ENCODE measurements around the gene TMEM232. TPM values are rescaled to one million over a fixed set of nuclear protein-coding genes. Genes with fewer than 3 reads are reported as not detected.

Gene TMEM232
- total and polyA plus RNA-seq, 2 donors (not counting 3 experiments of a cell fraction or from before 2014, with no cell fraction given): 0.17 to 0.38 TPM

GRCh38 chr5:110549301-110549700, 177.2 kb downstream of the TMEM232 start:
- intact Hi-C loops (cut with micrococcal nuclease): no loop called here
- Histone ChIP-seq H3K4me2 (ENCODE audit: insufficient read depth, low read length) (no peak overlapping the region), H4K20me1 (replicated peaks; ENCODE audit: control insufficient read depth, extremely low read depth, insufficient read depth, low read length) (no peaks in the 10 kb centered on the region), H3K27ac (ENCODE audit: insufficient read depth, low read depth, low read length) (no peak overlapping the region), H3K79me2 (ENCODE audit: control insufficient read depth, insufficient read depth, low read length) (no peaks in the 10 kb centered on the region), H3K4me3 (replicated peaks in 1 of 3; ENCODE audit: insufficient read depth in 1 of 3, low read depth in 1 of 3, low read length in 3 of 3) (no peak overlapping the region), H2AFZ (ENCODE audit: low read depth, low read length) (no peak overlapping the region), H3K4me1 (ENCODE audit: control insufficient read depth, extremely low read depth, insufficient read depth, low read length) (no peaks in the 10 kb centered on the region), H3K9ac (replicated peaks; ENCODE audit: extremely low read depth, insufficient read depth, low read length) (no peak overlapping the region), H3K9me3 (replicated peaks; ENCODE audit: control insufficient read depth, insufficient read depth, low read length) (no peaks in the 10 kb centered on the region), H3K9me1 (replicated peaks; ENCODE audit: control insufficient read depth, extremely low read depth, insufficient read depth, low read length) (no peaks in the 10 kb centered on the region), H3K27me3 (ENCODE audit: control insufficient read depth in 2 of 2, insufficient read depth in 2 of 2, low read length in 2 of 2) (no peaks in the 10 kb centered on the region), H3K36me3 (ENCODE audit: control insufficient read depth in 2 of 2, extremely low read depth in 1 of 2, insufficient read depth in 2 of 2, low read length in 2 of 2) (no peaks in the 10 kb centered on the region)
- DNase-seq (ENCODE audit: low read depth, low spot score): no peak
- ChIA-PET POLR2A (no interaction called here), CTCF (no interaction called here)
- dilution Hi-C loops (cut with MboI; ENCODE audit: extremely low pct_ligation_motif_present, low sequenced_read_pairs): no loop called here
- BruUV-seq (replicated peaks): no TSS peak
- TF ChIP-seq JUN (IDR thresholded peaks at IDR 0.05; ENCODE audit: borderline replicate concordance, insufficient read depth, insufficient read length, low read depth) (no peak), MAX (IDR thresholded peaks at IDR 0.05; ENCODE audit: insufficient read depth, insufficient read length) (no peak), MYC (IDR thresholded peaks at IDR 0.05; ENCODE audit: low read depth, low read length) (no peak), POLR2A (IDR thresholded peaks at IDR 0.05; ENCODE audit: low read depth, low read length) (no peak), EZH2 (IDR thresholded peaks at IDR 0.05; ENCODE audit: borderline replicate concordance, low read depth, low read length, severe bottlenecking) (no peak), CTCF (IDR thresholded peaks at IDR 0.05; ENCODE audit: extremely low read depth in 1 of 2, insufficient read depth in 1 of 2, low read depth in 1 of 2, low read length in 2 of 2) (no peak), GATA2 (IDR thresholded peaks at IDR 0.05; ENCODE audit: insufficient read depth, insufficient read length, low read depth, low read length) (no peak), POLR2AphosphoS5 (IDR thresholded peaks at IDR 0.05; ENCODE audit: insufficient read depth, low read depth, low read length) (no peak), FOS (IDR thresholded peaks at IDR 0.05; ENCODE audit: borderline replicate concordance, insufficient read depth, low read length) (no peak)
- FAIRE-seq: no peak
